Central memory CD4-positive, alpha-beta T cell (primary cell): ENCODE results near the gene FAP.

Experiments used
- DNase-seq: peaks from one replicate; pipeline ENCODE4 v3.0.0; 2022

The FAP gene

GRCh38 chr2:162125138-162125537, 118.1 kb downstream of the FAP start:
- no peak for DNase-seq

- DNase-seq, result peak; percentile 53
Observed at GRCh38 chr2:162123806-162124758, 119.2 kb downstream of the FAP start.
